NCI-H2081 (cell line): ENCODE data around the gene ADAMTS6.
"Not testable (repeated sequence)": the region's sequence is repeated elsewhere in the genome, so short reads cannot be mapped to it uniquely, and the experiment has no call there.

Experiments used
- DNase-seq, 2 experiments: peaks; one replicate each; lab custom pipeline; 2025; lab: John Stamatoyannopoulos, UW

Gene ADAMTS6

DNA sequence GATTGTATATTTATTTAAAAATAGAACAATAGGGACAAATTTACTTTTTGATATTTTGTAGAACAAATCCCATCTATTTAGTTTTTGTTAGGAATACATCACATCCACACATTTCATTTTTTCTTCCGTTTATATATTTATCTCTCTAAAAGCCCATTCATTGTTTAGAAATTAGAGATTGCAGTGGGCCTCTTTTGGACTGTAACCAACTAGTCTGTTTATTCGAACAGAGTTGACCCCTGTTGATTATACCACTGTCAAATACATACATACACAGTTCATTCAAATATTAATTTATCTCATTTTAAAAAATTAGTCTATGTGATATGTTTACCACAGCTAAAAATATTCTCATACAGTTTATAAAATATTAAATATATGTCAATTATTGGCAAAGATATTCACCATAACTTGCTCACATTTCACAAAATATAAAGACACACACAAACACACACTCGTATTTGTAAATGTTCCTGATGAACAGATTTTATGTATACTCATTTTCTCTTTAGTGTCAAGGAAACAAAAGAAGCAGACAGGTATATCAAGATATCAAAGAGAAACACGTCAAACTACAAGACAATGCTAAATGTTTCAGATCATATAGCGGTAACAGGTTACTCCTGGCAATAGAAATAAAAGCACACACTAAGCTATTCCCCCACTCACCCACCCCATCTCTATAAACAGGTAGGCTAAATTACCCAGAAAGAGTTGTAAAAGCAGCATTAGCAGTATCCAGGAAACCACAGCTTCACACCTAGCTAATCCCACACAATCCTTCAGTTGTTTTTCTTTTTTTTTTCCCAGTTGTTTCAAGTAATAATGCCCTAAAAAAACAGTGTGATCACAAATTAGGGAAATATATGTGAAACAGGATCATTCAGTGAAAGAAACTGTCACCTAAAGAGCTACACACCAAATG lies 283.9 kb downstream of the ADAMTS6 start:
- DNase-seq: no peak

DNA sequence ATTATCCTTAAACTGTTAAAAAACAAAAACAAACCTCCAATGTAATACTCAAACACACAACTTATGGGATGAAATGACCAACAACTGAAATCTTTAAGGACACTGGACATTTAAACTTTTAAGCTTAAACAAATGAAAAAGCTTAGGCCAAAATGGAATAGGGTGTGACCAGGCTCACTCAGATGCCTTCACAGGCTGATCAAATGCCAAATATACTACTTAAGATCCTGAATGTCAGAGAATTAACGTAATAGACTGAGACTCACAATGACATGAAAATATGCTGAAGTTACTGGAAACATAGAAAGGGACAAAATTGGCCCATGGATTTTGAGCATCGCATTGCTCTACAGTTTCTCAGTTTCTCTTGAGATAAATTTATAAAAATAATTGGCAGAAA lies 286.8 kb downstream of the ADAMTS6 start:
- no peak for DNase-seq

DNA sequence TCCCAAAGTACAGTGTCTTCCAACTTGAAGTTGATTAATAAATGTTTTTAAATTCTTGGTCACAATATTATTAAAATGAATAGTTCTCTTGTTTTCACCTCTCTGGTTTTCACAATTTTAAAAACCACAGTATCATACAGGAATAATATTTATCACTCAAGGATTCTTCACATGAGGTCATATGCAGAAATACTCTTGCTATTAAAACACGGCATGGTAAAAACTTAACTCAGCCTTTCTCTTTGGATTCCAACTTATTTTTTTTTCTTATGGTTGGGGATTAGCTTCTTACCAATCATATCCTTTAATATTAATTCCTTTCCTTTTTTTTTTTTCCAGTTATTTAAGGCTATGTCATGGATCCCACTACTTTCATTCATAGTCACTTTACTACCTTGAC lies 289.4 kb downstream of the ADAMTS6 start:
- DNase-seq: no peak

DNA sequence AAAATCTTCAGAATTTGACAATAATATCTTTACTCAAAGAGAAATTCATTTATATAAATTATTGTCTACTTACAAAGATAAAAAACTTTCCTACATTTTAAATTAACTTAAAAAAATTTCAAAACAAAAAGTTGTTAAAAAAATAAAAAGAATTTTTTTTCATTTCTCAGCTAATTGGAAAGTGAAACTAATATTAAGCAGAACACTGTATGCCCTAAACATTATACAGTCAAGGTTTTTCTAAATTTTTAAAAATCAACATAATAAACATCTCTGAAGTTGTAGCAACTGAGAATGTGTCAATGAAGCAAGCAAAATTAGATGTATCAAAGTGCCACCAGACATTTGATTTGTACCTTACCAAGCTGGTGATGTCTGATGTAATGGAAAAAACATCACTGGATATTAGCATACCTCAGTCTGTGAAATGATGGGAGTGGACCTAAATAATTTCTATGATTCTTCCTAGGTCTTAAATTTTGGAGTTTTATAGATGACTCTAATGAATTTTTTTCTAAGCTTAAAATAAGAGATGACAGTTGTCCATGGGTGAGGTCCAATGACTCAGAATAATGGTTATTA lies 290.1 kb downstream of the ADAMTS6 start:
- DNase-seq: no peak

DNA sequence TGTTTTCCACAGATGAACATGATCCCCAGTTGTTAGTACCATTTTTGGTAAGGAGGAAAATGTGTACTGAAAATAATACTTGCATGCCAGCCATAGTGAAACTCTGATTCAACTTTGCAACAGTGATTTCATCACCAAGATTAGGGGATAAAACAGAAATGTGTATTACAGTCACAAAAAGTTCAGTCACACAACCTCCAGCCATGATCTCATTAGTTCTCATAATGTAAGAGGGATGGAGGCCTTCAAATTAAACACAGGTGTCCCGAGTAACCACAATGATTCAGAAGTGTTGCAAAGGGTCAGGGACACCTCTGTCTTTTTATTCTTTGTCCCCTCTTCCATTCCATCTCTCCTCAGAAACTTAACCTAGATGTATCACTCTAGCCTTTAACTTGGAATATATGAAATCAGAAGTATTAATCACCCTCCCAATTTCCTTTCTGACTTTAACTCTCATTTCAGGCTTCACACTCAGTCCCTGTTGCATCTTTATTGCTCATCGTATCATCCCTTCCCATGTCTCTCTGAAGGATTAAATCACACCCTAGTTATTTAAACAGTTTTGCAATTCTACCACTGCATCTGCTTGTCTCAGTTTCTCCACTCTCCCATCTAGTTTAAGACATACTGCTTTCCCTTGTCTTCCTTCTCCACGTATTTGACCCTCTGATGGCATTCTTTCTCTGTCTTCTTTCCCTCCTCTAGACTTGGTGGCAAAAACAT lies 291.2 kb downstream of the ADAMTS6 start:
- no peak for DNase-seq

DNA sequence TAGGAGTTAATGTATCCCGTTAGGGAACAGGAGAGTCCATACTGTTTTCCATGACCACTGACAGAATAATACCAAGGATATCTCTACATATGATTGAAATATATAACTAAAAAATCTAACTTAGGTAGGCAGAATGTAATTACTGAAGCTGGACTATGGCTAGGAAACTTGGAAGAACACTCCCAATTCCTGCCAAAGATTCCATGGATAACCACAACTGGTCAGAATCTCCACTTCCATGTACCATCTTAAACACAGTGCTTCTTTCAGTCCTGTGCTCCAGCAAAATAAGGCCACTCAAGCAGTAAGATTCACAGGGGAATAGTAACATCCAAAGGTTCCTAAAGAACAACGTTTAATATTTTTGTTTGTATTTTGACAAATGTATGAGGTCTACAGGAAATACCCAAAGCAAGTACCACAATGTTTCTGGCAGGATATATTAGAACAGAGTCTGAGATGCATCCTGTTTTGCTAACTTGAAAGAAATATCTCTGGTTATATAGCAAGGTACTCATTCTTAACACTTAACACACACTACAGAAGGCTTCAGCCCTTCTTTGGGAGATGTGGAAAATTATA lies 295.0 kb downstream of the ADAMTS6 start:
- no peak for DNase-seq

DNA sequence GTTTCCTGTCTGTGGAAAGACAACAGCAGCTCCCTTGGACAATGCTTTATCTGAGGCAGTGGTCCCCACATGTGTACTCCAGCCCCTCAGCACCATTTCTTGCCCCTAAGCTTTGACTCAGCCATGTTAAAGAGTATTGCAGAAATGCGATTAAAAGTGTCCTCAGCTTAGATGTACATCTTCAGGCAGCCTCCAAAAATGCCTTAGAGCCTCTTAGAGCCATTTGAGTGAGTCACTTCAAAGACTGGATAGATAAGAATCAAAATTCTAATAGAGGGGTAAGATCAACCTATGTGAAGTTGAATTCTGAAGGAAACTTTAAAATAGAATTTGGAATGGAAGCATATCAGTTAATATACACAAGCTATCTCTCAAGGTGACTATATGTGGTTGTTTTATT lies 296.3 kb downstream of the ADAMTS6 start:
- DNase-seq: no peak

DNA sequence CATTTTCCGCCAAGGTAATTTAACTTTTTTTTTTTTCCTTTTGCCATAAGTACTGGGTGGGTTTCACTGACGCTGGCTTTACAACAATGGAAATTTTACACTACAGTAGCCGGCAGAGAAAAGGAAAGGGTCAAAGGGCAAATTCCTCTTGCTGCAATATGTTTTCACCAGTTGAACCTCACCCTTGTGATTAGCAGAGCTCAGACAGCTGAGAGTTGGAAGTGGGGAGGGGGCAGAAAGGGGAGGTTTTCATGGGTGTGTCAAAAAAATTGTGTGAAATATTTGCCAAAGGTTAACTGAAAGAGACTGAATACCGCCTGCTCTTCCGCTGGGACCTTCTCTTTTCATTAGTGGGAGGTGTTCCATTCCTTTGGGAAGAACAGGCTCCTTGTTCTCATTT lies 296.9 kb downstream of the ADAMTS6 start:
- peak; percentile 1 to 31 for DNase-seq

DNA sequence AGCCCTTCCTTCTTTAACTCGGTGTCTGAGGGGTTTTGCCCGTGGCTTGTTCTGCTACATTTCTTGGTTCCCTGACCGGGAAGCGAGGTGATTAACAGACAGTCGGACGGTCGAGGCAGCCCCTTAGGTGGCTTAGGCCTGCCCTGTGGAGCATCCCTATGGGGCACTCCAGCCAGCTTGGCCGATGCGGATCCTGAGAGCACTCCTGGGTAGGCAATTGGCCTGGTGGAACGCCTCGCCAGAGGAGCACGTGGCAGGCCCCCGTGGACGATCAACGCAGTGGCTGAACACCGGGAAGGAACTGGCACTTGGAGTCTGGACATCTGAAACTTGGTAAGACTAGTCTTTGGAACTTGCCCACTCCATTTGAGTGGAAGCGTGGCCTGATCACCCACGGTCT lies 307.5 kb downstream of the ADAMTS6 start:
- not testable (repeated sequence) for DNase-seq

DNA sequence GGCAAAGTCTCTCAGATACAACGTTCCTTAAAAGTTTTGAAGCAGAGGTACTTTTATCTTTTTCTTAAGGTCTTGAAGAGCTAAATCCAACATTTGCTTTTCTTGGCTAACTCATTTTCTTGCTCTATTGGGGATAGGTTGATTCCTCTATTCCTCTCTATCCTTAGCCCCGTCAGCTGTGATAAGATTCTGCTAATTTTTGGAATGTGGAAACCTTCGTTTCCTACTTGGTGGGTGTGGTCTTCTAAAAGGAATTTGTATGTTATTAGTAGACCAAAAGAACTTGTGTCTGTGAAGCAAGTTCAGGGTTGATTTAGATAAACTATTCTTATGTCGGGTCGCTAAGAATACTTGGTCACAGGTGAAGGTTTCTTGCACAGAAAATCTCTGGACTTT lies 308.6 kb downstream of the ADAMTS6 start:
- no peak for DNase-seq

DNA sequence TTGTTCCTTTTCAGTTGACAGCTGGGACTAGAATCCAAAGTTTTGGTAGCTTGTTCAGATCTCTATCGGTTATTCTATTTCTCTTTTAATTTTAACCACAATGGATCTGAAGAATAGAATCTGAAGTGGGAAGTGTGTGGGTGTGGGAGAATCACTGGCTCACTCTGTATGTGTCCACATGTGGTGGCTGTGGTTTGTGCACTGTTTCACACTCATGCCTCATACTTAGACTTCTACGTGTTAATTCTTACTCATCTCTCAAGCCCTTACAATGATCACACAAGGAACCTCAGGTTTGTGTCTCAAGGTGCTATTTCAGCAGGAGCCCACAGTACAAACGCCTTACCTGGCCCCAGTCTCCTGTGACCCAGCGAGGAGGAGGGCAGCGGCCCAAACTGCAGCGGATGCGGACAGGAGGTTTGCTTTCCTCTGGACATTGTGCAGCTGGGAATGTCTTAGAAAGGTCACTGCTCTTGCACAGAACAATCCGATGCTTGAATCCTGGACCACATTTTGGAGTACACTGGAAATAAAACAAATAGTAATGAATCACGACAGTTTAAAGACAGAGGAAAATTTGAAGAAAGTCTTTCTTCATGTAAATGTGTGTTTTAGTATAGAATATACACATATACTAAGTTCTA lies 309.1 kb downstream of the ADAMTS6 start:
- DNase-seq: no peak

DNA sequence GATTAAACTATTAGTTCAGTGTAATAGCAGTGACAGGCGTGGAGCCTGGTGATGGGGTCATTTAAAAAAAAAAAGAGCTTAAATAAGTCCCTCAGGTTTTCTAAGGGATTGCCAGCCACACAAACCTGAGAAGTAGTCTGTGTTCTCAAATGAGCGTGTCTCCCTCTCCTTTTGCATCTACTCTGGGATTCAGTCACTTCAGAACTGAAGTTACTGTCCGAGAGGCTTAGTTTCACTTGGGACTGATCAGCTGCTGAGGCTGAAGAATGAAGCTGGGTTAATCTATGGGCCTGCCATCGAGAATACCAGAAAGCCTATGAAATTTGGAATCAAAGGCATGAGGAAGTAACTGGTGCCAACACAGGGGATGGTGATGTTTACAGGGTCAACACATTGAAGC lies 310.1 kb downstream of the ADAMTS6 start:
- DNase-seq: no peak

DNA sequence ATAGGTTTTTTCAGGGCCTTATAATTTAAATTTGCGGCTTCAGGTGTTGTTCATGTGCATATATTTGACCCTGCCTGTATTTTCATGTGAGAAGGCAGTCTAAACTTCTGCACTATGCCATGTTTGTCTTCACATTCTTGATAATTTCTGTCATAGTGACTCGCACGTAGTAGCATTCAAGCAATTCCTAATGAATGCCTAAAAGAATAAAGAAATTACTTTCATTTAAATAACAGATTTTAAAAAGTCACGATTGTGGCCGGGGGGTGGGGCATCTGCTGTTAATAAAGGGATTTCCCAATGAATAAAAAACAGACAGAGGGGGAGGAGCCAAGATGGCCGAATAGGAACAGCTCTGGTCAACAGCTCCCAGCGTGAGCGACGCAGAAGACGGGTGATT lies 318.0 kb downstream of the ADAMTS6 start:
- no peak for DNase-seq

DNA sequence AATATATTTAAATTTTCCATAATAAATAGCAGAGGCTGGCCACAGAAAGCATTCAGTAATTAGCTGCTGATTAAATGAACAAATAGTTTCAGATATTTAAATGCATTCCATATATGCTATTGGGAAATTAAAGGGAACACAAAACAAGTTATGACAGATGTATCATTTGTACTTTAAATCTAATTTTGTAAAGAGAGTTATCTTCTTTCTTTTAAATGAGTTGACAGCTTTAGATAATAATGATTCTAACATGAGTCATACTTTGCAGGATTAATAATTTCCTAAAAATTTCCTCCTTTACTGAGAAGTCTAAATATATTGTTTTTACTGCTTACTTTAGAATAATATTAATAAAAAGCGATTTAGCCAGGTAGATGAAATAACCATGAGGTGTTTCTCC lies 320.1 kb downstream of the ADAMTS6 start:
- no peak for DNase-seq

DNA sequence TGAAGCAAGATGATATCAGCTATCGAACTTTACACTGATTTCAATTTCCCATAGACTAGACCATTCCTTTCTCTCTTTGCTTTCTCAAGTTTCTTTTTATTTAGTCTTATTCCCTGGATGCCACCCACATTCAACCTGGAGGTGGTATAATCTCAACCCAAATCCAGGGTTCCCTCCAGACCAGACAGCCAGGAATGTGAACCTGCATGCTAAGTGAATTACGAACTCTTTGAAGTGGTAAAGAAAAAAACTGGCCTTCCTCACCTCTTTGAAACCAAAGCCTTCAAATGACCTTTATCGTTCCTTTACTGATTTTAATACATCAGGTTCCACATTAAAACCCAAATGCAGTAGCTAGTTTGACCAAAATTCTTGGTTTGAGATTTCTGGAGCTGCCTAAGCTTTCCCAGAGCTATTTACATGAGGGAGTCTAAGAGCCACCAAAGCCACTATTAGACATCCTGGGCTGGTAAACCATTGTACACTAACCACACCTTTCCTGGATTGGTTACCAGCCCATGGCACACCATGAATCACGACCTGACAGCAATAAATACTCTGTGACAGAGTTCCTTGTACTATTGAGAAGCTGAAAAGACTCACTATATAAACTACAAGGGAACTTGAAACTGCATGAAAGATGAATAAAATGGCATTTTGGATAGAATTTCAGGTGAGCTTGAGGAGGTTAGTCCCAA lies 323.7 kb downstream of the ADAMTS6 start:
- DNase-seq: no peak

DNA sequence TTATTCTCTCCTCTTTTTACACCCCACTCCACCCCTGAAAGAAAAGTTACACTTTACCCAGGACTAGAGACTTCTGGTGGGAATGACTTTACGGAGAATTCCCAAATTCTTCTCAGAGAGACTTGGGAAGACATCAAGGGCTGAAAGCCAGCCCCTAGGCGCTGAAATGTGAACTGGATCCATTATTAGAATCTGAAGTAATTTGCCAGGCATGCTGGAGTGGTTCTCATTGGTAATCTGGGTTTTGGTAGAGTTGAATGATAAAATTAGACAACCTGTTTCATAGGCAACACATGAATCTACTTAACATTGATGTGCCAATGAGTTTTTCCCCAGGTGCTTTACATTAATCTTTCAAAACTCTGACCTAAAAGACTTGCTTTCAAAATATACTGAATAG lies 324.8 kb downstream of the ADAMTS6 start:
- DNase-seq: no peak

DNA sequence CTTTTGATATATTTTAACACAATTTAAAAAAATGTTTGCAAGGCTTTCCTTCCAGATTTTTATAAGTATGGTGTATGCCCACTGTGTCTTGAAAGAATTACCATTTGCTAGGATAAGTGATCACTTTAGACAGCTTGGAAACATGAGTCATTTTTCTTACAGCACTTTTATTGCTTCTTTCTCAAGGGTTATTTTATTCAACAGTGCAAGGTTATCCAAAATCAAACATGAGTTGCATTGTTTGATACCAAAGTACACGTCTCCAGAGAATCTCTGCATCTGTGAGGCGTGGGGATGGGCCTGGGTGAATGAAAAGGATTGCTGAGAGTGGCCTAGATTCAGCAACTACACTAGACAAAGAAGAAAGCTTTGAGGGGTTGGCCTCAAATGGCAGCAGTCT lies 329.6 kb downstream of the ADAMTS6 start:
- DNase-seq: no peak

DNA sequence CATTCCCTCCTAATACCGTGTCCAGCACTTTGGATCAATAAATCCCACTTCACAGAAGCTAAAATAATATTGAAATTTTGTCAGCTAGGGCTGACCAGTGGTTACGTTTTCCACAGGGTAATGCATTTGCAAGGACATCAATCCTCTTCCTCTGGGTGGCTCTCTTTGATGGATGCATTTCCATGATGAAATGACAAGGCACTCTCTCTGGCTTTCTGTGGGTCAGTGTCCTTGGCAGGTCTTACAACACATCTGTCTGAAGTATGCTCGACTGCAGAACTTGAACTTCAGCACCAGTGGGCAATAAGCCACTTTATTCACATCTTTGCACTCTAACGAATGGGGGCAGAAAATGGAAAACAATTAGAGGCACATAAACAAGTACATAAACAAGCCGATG lies 330.1 kb downstream of the ADAMTS6 start:
- no peak for DNase-seq

DNA sequence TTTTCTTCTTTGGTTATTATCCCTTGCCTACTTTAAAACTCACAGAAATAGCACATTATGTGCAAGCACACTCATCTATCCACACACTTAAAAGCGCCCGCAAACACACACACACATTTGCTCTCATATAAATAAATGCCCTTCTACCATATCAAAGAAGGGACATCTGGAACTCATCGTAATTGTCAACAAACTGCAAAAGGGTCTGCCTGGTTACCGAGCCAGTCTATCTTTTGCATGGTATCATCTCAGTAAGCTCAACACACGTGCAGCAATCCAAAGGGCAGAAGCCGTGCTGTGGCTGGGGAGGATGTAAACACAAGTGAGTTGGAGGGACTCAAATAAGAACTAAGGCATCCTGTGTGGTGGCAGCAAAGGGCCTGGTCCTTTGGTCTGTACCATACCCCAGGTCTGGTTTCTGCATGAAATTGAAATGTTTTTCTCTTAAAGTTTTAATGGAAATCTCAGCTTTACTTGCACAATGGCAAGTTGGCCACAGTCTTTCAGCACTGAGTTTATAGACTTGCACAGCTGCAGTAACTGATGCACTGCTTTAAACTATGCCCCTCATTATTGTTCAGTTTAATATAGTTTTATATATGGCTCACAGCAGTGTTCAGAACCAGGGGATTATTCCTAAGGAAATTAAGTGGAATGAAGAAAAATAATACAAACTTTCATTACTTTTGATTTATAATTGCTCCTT lies 331.0 kb downstream of the ADAMTS6 start:
- no peak for DNase-seq

DNA sequence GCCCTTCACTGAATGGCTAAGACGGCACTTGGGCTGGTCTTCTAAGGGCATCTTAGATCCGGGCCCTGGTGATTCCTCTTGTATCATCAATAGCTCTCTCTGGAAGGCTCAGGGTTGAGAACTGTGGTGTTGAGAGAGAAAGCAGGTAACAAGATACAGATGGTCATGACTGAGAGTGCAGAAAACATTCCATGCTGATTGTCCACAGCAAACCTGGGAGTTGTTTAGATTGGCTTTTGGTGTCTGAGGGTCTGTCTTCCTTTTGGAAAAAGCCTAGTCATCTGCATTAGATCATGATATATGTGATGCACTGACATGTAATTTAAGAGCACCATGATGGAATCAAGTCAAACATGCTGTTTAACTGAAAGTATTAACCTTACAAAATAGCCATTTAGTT lies 331.9 kb downstream of the ADAMTS6 start:
- no peak for DNase-seq
